GM21717 (cell line): ENCODE measurements around the gene PRKCB.
"Not testable (repeated sequence)": the region's sequence is repeated elsewhere in the genome, so short reads cannot be mapped to it uniquely, and the experiment has no call there.

Source experiments
- ATAC-seq: cut with Tn5 transposase; IDR thresholded peaks from one replicate; pipeline ENCODE4 v1.9.1; 2021; ENCODE audit warnings: mild to moderate bottlenecking, moderate library complexity; ENCODE audit not compliant: unreplicated experiment

Gene PRKCB

DNA sequence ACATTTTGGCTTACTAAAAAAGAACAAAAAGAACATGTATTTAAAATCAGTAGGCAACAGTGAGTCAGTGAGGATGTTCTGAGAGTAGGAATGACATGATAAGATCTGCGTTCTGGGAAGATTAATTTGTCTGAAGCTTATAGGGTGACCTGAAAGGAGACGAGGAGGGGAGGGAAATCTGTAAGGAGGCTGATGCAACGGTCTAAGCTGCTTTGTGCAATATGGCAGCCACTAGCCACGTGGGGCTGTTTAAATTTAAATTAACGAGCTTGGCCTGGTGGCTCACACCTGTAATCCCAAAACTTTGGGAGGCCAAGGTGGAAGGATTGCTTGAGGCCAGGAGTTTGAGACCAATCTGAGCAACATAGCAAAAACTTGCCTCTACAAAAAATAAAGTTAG lies 238.8 kb downstream of the PRKCB start:
- no peak for ATAC-seq

DNA sequence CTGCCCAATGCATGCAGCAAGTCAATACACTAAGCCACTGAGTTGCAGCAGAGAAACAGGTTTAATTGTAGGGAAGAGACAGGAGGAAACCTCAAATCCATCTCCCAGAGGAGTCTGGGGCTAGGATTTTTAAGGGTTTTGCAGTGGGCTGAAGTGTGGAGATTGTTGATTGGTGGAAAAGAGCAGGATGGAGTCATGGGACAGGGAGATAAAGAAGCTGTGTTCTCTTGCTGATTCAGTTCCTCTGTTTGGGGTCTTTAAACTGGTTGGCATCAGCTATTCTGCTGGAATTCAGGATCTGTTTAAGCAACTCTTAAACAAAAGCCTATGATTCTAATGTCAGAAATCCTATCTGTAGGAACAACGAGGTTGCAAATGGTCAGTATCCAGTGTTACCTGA lies 239.5 kb downstream of the PRKCB start:
- no peak for ATAC-seq

DNA sequence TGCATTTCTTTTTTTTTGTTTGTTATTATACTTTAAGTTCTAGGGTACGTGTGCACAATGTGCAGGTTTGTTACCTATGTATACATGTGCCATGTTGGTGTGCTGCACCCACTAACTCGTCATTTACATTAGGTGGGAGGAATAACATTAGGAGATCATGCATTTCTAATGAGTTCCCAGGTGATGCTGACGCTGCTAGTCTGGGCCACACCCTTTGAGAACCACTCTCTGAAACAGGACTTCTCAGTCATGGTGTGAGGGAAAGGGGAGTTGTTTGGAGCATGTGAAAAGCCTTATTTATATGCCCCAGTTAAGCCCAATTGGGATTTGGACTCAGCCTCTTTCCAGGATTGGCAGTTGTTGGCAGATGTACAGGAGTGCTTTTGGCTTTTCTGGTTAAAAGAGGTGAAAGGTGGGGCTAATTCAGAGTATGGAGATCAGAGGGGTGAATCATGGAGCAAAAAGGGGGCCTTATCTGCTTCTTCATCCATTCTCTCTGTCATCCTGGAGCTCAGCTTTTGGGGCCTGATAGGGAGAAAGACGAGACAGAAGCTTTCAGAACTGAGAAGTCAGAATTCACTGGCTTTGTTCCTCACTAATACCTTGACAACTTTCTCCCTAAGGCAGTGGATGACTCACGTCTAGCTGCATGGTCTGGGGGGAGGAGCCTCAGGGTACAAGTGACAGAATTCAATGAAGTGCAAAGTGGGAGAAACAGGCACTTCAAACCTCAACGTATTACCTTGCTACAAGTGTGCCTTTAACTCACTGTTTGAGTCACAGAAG lies 240.3 kb downstream of the PRKCB start:
- no peak for ATAC-seq

DNA sequence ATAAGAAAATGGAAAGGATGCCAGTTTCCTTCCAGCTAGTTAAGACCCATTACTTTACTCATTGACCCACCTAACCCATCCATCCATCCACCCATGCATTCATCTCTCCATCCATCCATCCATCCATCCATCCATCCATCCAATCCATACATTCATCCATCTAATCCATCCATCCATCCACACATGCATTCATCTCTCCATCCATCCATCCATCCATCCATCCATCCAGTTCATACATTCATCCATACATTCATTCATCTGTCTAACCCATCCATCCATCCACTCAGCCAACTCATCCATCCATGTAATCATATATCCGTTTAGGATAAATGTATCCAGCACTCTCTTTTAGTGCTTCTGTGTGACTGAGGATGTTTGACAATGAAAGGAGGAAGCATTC lies 241.5 kb downstream of the PRKCB start:
- no peak for ATAC-seq

DNA sequence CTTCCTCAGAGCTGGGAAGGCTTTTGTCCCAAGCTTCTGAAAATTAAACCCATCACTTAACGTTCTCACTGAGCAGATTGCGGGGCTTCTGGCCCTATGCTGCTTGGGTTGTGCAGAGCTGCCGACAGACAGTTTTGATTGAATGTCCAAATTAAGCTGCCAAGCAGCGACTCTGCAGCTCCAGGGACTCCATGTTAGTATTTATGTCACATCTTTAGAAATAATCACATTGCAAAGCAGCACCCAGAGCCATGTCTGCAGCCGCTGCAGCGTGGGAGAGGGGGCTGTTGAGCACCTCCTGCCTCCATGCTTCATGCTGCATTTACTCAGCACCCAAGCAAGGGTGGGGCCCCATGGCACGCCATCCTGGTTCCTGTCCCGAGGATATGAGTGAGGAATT lies 242.2 kb downstream of the PRKCB start:
- no peak for ATAC-seq

DNA sequence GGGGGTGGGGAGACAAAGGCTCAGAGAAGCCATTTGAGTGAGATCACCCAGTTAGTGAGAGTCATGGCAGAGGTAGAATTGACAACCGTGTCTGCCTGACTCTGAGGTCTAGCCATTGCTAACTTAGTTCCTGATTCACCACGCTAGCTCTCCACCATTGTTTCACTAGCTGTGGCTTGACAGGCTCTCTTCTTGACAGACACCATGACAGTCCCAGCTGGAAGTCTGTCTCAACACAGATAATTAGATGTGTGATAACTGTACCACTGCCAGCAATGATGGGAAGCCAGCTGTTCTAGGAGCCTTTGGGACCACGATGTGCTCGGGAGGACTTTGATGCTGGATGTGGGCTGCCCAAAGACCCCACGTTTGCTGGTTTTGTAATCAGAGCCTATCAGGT lies 249.9 kb downstream of the PRKCB start:
- no peak for ATAC-seq

DNA sequence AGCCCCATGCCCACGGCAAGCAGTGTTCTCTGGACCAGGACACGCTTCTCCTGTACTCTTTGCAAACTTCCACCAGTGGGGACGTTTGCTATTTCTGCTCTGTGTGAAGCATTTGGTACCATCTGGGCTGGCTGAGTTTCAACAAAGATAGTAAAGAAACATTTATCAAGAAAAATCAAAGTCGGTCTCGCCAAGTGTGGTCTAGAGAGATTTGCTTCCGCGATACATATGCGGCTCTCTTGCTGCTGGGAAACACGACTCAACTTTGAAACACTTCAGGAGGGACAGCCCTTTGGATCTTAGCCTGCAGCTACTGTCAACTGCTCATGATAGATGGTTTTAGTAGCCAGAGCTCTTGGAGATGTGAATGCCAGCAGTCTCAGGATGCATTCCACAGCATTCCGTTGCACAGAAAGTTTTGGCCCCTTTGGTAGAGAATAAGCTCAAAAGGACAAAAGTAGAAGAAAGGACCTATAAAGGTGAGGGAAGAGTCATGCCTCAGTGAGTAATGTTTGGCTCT lies 252.2 kb downstream of the PRKCB start:
- no peak for ATAC-seq

DNA sequence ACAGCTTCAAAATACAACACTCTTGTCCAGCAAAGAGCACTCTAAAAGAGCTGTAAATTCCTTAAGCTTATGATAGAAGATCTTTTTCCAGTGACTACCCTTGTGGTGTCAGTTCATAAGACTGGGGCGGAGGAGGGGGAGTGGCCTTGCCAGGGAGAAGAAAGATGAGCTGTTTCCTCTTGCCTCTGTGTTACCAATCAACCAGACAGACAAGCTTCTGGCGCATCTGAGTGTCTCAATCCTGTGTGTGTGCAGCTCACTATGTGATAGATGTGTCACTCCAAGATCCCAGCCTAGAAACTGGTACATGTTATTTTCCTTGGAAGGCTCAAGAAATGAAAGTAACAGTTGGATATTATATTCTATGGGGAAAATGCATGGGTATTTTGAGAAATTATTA lies 253.0 kb downstream of the PRKCB start:
- ATAC-seq = no peak

DNA sequence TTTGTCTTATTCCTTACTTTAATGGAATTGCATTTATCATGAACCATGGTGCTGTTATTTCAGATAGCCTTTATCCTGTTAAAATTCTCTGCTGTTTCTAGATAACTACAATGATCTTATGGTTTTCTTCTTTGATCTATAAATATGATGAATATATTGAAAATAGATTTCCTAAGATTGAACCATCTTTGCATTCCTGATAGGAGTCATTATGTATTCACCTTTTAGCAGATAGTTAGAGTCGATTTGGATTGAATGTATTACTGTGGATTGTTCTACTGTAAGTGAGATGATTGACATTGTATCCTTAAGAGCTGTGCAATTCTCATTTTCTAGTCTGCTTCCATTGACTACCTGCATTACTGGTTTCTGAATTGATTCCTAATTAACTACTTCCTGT lies 255.3 kb downstream of the PRKCB start:
- ATAC-seq = no peak

DNA sequence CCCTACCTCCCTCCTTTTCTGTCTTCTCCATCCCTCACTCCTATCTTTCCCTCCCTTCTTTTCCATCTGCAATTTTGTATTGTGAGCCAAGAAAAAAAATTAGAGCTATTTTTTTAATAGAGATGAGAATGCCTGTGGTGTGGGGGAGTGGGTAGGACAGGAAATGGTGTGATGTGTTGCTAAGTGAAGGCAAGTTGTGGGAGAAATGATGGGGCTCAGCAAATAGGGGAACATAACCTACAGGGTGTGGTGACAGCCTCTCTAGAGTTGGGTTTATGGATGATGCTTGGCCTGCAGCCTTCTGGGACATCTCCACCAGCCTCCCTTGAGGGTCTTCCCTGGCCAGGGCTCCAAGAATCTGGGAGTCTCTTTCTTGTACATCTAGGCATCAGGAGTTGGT lies 257.3 kb downstream of the PRKCB start:
- no peak for ATAC-seq

DNA sequence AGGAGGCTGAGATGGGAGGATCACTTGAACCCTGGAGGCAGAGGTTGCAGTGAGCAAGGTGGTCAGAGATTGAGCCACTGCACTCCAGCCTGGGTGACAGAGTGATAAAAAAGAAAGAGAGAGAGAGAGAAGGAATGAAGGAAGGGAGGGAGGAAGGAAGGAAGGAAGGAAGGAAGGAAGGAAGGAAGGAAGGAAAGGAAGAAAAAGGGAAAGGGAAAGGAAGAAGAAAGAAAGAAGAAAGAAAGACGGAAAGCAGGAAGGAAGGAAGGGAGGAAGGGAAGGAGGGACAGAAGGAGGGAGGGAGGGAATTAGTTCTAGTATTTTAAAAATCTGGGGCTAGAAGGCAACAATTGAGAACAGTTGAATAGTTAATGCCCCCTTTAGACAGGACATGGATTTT lies 258.9 kb downstream of the PRKCB start:
- no peak for ATAC-seq

DNA sequence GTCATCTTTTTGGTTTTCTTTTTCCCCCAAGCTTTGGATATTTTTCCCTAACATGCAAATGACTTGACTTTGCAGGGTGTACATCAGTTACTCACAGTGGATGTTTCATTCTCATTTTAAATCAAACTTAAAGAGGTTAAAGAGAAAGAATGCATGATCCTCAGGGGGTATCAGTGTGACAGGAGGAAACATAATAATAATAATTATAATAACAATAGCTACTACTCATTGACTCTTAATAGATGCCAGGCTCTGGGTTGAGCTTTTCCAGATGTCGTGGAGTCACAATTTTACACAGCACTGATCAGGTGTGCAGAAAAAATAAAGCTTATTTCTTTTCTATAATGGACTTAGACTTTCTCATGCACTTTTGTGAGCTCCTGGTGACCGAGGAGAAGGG lies 263.1 kb downstream of the PRKCB start:
- no peak for ATAC-seq

DNA sequence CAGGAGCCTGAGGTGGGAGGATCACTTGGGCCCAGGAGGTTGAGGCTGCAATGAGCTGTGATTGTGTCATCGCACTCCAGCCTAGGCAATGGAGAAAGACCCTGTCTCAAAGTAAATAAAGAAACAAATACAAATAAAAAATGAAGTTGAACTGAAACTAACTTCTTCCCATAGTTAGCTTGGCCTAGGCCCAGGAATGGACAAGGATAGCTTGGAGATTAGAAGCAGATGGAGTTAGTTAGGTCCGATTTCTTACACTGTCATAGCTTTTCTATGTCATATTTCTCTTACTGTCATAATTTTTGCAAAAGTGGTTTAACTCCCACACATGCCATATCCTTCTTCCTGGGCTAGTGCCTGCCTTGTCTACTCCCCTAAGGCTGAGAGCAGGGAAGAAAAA lies 265.6 kb downstream of the PRKCB start:
- no peak for ATAC-seq

DNA sequence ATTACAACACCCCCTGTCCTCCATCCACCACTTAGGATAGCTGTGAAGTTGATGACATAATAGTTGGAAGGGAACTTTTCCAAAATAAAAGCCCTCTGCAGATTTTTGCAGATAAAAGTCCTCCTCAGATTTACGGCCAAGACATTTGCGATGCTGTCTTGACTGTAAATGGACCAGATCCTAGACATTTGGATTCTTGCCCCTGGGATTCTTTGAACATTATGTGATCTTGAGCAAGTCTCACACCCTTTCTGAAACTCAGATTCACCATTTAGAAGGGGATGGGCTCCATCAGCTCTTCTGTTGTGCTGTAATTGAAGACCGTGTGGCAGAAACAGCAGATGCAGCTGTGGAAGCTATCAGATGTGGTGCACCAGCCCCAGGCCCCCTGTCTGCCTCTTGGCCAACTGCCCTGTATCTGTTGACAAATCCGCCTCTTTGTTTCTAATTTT lies 266.5 kb downstream of the PRKCB start:
- no peak for ATAC-seq

DNA sequence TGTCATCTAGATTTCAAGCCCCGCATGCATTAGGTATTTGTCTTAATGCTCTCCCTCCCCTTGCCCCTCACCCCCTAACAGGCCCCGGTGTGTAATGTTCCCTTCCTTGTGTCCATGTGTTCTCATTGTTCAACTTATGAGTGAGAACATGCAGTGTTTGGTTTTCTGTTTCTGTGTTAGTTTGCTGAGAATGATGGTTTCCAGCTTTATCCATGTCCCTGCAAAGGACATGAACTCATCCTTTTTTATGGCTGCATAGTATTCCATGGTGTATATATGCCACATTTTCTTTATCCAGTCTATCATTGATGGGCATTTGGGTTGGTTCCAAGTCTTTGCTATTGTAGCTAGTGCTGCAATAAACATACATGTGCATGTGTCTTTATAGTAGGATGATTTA lies 269.7 kb downstream of the PRKCB start:
- not testable (repeated sequence) for ATAC-seq

DNA sequence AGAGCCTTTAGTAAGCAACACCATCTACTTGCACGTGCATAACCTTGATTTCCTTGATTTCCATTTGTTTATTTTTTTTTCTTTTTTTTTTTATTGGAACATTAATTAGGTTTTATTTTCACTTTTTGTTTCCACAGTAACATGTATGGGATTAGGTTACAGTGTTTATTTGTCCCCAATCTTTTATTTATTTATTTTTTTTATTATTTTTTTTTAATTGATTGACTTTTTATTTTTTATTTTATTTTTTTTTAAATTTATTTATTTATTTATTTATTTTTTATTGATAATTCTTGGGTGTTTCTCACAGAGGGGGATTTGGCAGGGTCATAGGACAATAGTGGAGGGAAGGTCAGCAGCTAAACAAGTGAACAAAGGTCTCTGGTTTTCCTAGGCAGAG lies 272.3 kb downstream of the PRKCB start:
- not testable (repeated sequence) for ATAC-seq

DNA sequence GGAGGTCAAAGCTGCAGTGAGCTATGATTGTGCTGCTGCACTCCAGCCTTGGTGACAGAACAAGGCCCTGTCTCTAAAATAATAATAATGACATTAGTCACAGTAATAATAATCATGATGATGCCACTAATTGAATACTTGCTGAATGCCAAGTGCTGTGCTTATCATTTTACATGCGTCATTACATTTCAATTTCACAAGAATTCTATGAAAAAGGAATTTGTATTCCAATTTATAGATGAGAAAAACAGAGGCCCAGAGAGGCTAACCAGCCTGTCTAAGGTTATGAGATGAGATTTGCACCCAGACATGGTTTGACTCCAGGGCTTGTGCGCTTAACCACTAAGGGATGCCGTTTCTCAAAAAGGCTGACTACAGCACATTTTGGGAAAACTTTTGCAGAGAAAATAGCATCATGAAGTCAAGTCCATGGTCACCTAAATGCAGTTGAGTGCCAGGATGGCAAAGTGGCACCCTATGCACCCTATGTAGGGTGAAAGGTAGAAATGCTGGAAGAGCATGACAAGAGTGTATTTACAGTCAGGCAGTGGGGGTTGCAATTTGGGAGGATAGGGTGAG lies 276.0 kb downstream of the PRKCB start:
- no peak for ATAC-seq

DNA sequence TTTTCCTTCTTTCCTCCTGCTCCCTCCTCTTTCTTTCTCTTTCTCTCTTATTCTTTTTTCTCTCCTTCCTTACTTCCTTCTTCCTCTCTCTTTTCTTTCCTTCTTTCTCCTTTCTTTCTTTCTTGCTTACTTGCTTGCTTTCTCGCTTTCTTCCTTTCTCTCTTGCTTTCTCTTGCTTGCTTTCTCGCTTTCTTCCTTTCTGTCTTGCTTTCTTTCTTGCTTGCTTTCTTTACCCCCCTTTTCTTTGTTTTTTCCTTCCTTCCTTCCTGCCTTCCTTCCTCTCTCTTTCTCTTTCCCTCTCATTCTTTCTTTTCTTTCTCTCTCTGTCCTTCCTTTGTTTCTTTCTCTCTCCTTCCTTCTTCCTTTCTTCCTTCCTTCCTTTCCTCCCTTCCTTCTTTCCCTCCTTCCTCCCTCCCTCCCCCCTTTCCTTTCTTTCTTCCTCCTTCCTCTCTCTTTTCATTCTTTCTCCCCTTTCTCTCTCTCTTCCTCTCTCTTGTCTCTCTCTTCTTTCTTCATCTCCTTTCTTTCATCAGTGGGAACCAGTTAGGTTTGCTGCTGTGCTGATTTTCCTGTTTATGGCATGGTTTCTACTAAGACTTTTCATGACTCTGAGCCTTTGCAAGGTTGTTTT lies 277.4 kb downstream of the PRKCB start:
- ATAC-seq = no peak

DNA sequence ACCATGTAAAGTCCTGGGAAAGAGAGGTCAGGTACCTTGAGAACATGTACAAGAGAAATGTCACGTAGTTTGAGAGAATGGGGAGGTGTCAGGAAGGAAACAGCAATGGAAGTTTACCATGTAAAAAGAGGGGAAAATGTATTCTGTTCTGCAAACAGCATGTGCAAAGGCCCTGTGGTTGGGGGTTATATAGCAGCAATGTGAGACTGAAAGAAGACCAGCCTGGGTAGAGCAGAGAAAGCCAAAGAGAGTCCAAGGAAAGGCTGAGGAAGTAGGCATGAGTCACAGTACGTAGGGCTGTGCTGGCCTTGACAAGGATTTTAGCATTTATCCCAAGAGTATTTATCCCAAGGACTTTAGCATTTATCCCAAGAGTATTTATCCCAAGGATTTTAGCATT lies 279.1 kb downstream of the PRKCB start:
- ATAC-seq = no peak

DNA sequence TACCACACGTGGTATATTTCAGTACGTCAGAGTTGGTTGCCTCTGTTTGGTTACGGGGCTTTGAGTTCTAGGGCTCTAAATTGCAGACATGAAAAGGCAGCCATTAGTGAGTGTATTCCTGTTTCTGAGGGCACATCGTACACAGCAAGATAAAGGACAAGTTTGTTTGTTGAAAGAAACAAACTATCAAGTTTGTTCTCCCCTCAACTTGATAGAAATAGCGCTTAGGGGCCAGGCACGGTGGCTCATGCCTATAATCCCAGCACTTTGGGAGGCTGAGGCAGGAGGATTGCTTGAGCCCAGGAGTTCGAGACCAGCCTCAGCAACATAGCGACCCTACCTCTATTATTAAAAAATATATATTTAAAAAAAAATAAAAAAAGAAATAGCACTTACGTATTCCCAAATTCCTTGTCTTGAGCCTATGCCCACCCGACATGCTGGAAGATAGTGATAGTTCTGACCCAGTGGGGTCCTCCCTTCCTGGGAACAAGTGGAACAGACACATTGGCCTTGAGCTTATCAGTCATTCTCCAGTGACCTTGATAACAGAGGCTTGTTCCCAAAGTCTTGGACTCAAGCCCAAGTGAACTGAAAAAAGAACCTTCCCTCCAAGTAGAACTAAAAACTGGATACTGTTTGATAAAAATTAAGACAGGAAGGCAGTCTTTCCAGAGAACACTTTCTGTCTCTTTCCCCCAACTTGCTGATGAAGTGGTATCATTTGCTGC lies 280.4 kb downstream of the PRKCB start:
- ATAC-seq = no peak

DNA sequence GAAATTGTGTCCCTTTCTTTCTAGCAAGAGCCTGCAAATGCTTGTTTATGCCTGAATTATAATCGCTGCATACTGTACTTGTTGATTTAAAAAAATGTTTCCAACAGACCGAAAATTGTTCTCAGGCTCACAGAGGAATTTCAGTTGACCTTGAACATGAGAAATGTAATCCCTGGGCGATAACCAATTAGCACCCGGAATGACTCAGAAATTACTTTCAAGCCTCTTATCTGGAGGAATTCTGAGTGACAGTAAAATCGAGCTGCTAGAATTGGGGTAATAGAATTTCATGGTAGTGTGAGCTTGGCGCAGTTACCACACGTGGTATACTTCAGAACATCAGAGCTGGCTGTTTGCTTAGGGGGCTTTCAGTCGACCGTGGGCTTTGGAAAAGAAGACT lies 281.2 kb downstream of the PRKCB start:
- ATAC-seq = no peak
